Astrocyte of the hippocampus (primary cell): ENCODE data around the gene PAX2.

Experiments used
- DNase-seq: peaks from one replicate; pipeline ENCODE4 v3.0.0; 2011; ENCODE audit warnings: low read depth, low spot score

Gene PAX2

DNA sequence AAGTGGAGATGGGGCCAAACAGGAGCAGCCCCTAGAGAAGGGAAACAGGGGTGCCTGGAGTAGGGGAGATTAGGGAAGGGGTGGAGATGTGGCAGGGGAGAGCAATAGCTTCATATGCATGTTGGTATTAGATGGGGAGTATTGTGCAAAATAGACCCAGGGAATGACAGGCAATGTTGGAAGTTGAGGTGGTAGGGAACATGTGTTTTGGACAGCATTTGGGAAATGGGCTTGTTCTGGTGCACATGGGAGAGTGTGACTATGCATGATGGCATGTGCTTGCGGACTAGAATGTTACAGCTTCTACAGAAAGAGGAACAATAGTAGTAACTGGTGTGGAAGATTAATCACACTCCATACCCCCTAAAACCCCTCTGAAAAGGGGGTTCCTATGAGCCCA, 10.4 kb downstream of the PAX2 start:
- no peak for DNase-seq

DNA sequence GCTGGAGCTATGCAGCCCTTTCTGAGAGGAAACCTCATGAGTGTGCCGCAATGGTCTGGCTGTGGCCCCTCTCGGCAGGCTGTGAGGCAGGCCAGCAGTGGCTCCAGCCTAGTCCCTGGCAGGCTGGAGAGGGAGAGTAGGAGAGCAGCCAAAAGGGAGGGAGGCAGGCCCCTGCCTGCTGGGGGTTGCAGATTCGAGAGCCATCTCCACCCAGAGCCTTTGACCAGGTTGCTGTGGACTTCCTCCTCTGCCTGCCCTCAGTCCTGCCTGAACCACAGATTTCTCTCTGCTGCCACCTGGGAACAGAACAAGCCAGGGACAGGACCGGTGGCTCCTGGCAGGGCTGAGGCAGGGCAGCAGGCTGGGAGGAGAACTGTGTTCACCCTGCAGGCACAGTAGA, 13.9 kb downstream of the PAX2 start:
- no peak for DNase-seq

DNA sequence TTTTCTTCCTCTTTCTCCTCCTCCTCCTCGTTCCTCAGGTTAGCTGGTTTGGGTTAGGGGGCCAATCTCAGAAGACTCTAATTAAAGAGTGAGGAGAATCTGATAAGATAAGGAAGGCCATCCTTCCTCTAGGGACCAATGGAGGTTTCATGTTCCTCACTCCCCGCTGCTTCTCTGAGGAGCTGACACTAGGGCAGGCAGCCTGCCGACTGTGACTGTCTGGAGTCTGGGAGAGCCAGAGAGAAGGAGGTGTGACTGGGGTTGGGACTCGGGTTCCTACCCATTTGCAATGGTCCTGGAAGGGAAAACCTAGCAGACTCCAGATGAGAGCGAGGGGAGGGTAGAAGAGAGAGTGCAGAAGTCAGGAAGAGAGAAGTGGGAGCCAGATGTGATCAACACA, 15.3 kb downstream of the PAX2 start:
- DNase-seq = no peak

DNA sequence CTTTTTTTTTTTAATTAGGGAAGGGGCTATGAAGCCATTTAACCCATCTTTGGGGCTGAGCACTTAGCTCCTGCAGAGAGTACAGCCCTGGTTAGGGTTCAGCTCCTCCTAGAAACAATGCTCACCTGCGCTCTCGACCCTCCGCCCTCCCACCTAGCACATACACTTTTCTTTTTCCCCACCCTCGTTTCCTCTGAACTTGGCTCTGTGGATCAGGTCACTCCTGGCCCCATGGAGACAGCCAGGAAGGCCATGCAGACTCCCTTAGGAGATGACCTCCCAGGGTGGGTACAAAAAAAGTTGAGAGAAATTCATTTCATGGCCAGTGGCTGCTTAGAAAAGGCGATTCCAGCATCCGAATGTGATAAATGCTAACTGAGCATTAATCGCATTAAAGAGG, 15.8 kb downstream of the PAX2 start:
- DNase-seq = no peak

DNA sequence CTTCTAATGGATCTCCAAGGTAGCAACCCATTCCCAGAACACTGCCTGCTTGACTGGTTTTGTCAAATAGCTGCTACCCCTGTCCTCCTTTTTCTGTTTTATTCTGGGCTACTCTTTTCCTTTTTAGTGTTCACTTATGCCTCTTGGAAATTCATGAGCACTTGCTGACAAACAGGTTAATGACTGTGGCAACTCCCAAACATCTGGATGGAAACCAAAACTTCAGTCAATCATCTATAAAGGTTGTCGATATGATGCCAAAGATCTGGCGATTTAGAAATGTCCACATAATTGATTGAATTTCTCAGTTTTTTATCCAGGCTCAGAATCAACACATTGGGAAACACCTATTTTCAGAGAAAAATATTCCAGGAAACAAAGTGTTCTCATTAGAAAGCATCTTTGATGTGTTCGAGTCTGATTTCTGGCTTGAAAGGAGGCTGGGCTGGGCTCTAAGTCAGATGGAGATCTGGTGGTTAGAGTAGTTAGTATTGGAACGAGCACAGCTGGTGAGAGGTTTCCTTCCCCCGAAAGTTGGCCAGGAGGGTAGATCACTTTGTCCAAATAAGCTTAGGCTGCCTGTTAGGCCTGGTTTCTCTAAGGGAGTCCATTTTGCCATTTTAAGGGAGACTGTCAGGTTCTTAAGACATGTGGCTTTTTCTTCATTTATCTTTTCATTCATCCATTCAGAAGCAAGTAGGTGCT, 17.8 kb downstream of the PAX2 start:
- no peak for DNase-seq

DNA sequence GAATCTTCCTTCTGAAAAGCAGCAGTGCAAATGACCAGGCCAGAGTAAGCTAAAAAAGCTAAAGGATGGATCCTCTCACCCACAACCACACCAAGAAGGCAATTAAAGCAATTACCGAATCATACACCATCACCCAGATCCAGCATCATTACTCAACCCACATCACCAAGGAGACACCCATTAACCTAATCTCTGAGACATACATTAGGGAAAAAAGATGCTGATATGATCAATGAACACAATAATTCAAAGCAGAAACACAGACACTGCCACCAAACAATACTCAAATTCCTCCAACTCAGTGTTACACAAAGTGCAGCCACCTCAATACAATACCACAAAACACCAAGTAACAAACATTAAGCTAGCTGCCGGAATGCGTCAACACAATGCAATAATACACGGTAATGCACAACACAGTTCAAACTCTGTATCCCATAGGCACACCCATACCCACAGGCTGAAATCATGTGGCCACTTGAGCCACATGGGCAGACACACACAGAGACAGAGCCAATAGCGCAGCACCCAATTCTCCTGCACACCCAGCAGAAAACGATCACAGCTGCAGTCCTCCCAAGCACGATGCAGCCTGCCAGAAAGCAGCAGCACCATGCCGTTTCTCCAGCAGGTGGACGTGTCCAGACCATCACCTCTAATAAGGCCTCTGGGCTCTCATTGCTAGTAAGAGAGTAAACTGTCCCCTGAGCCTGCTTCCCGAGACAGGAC, 21.5 kb downstream of the PAX2 start:
- DNase-seq = no peak

DNA sequence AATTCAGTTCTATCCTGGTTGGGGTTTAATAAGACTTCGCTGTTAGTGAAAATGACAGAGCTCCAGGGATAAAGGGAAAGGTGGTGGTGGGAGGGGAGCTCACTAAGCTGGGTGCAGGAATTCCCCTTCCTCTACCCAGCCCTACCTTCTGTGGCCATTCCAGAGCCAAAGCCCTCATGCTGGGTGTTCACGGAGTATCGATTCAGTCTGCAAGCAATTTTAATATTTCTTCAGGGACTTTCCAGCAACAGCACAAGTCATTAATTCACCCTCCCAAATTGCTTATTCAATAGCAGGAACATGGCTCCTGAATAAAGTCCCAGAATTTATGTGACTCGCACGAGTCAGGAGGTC, 22.0 kb downstream of the PAX2 start:
- DNase-seq = no peak

DNA sequence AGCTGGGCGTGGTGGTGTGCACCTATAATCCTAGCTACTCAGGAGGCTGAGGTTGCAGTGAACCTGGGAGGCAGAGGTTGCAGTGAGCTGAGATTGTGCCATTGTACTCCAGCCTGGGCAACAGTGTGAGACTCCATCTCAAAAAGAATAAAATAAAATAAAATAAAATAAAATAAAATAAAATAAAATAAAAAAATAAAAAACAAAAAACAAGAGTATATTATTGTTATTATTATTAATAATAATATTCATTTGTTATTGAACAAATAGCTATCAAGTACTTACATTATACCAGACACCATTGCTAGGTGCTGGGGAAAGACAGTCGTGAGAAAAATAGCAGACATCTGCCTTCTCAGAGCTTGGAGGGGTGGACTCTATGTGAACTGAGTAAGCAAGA, 24.1 kb downstream of the PAX2 start:
- DNase-seq = no peak

DNA sequence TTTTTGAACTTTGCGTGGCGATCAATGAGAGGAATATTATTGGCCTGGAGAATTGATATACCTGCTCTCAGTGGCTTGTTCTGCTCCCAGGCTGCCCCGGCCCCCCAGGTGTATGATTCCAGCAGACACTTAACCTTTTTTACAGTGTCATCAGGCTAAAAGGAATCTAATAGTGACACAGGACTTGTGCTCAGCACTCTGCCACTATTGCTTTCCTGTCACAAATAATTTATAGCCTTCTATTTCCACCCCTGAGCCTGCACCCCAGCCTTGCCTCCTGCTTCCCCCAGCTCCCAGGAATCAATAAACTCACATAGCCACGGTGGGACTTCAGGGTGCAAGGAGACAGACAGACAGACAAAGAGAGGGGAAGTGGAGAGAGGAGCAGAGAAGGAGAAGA, 28.3 kb downstream of the PAX2 start:
- DNase-seq = no peak

DNA sequence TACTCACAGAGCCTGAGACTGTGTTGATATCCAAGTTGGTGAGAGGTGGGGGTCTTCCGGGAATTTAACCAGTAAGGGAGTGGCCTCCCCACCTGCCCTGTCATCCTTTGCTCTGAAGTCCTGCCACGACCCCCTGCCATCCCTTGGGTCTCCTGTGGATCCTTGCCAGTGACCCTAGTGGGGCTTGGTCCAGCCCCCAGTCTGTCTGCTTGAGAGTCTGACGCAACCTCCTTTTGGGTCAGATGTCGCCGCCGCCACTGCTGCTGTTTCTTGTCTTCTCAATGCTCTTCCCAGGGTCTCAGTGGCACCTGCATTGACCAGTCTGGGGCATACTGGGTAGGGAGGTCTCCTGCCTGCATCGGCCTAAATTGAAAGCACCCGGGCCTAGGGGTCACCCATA, 28.8 kb downstream of the PAX2 start:
- no peak for DNase-seq

DNA sequence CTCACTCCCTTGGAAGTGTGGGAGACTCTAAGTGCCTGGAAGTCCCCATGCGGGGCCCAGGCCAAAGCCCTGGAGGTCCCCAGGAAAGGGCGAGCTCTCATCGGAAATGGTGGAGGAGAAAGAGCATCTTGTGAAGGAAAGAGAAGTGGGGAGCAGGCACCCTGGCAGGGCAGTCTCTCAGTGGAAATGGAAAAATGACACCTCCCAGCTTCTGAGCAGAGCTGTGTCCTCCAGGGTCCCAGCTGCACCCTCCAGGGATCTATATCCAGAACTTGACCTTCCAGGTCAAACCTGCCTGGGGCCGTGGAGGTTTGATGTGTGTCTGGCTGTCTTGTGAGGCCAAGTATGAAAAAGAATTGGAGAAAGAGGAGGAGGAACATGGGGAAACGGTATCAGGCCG, 29.5 kb downstream of the PAX2 start:
- DNase-seq = no peak

DNA sequence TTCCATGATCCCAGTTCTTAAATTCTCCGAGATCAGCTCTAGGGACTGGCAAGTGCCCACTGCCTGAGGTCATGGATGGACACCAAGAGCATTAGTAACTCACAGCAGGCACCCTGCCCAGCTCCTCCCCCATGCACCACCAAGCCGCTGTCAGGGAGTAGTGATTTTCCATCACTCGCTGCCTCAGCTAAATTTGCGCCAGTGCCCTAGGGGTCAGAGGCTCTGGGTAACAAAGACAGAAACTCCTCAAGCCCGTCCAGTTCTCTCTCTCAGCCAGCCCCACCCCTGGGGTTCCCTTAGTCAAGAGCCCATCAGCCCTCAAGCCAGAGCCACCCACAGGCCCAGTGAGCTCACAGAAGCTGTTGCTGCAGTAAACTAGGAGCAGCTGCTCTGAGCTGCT, 30.0 kb downstream of the PAX2 start:
- no peak for DNase-seq

DNA sequence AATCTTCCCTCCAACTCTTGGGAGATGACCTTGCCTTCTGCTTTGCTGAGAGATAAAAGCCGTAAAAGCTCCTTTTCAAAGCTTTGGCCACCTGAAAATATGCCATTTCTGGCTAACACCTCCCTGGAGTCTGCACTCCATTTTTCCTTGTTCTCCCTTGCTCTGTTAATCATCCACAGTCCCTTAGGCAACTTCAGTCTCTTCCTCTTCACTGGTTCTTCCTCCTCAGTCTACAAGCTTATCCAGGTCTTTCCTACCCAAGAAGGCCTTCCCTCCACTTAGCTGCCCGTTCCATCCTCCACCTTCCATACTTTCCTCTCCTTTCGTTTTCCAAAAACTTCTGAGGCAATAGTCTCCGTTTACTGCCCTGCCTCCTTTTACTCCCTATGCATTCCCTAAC, 30.5 kb downstream of the PAX2 start:
- DNase-seq = no peak

DNA sequence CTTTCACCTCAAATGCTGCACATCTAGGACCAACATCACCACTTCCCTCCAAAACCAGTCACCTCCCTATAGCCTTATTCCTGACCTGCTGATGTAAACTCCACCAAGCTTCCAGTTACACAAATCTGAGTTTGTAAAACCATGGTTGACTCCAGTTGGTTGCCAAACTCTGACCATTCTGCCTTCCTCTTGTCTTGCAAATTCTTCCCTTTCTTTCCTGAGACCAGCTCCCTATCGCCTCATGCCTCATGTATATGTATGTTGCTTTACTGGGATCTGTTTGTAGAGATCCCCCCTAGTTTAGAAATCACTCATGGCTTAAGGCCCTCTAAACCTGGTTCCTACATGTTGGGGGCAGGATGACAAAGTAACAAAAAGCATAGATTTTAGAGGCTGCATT, 31.3 kb downstream of the PAX2 start:
- DNase-seq = no peak

DNA sequence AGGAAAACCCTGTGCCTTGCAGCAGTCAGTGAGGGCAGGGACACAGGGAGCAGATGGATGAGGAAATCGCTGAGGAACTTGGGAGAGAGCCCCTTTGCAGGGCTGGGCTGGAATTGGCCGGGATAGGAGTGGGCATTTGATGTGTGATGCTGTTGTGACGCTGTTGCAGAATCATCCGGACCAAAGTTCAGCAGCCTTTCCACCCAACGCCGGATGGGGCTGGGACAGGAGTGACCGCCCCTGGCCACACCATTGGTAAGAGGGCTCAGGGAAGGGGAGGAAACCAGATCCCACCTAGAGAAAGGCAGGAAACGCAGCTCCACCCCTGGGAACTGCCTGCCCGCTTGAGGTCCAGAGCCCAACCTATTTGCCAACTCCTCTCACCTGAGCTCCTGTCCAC, 33.9 kb downstream of the PAX2 start:
- DNase-seq = no peak

DNA sequence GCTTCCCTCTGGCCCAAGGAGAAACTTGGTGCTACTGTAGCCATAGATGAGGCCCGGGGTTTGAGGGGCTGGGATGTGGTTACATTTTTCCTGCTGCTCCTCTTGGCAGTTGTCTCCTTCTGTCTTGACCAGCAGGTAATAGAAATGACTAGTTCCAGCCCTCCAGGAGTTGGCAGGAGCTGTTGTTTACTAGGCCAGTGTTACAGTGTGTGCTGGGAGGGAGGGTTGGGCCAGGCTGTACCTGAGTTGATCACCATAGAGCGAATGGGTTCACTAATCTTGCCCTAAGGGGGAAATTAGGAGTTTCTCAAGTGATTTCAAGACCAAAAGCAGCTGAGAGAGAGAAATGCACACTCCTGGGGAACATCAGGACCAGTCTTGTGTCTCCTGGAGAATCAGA, 34.9 kb downstream of the PAX2 start:
- DNase-seq = no peak

DNA sequence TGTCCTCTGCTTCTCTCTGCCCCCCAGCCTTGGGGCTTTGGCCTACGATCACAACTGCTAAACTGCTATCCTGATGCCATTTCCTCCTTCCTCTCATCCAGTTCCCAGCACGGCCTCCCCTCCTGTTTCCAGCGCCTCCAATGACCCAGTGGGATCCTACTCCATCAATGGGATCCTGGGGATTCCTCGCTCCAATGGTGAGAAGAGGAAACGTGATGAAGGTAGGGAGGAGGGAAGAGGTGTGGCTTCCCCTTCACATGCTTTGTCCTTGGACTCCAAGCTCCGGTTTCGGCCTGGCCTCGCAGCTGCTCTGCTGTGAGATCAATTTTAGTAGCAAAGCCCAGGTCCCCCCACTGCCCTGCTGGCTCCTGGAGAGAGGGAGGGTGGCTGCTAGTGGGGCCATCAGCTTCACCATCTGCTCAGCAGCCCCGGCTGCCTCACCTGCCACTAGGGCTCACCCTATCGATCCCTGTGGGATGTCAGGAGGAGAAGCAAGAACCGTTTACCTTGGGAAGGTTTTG, 35.8 kb downstream of the PAX2 start:
- DNase-seq = no peak

DNA sequence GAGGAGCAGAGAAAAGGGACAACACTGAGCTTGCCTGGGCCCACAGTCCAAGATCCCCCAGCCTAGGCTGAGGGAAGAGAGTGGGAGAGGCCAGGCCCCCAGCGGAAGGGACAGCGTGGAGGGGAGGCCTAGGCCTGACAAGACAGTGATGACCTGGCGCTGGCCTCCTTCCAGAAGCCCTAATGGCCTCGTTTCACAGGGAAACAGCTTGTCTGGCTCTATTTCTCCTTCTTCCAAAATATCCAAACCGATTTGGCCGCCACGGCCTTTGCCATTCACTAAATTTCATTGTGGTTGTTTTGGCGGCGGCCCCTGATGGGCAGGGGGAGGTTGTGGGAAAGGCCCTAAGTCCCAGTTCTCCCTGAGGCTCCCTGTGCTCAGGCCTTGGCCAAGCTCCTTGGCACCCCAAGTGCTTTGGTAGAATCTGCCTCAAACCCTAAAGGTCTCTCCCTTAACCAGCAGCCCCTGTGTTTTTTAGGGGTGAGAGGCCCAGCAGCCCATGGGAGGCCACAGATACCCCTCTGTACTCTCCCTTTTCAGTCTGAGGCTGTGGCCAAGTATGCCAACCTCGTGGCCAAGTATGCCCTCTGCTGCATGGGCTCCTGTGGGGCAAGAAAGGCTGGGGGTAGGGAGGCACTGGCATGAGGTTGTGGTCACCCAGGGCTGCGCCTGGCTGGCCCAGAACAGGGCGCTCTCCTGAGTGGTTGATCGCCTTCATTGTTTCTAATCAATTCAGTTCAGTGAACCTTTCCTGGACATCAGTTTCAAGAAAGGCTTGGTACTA, 37.3 kb downstream of the PAX2 start:
- DNase-seq = no peak

DNA sequence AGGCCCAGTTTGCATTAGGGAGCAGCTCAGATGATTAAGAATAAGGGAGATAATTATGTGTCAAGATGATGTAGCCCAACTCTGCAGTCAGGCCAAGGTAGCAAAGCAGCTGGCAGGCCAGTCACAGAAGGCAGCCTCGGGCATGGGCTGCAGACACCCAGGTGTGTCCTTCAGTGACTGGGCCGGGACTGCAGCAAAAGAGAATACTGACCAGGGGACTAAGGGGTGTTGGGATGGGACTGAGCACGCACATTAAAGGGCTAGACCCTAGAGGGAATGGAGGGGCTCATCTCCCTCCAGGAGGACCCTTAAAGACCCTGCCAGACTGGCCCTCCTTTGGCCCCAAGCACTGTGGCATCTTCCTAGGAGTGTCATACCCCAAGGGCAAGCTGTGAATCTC, 38.7 kb downstream of the PAX2 start:
- no peak for DNase-seq

DNA sequence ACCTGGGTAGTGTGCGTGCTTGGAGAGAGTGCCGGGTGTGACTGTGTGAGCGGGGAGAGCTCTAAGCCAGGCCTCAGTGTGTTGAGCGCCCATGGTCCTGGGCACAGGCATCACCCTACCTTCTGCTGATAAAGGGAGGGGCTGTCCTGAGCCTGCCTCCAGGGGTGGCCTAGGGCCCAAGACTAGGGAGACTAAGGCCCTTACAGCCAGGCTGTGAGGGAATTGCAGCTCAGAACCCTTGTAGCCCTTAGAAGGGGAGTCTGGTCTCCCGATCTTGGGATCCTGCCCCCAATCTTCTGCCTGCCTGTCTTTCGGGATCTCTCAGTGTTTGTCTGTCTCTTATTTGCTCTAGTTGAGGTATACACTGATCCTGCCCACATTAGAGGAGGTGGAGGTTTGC, 41.2 kb downstream of the PAX2 start:
- DNase-seq = no peak

DNA sequence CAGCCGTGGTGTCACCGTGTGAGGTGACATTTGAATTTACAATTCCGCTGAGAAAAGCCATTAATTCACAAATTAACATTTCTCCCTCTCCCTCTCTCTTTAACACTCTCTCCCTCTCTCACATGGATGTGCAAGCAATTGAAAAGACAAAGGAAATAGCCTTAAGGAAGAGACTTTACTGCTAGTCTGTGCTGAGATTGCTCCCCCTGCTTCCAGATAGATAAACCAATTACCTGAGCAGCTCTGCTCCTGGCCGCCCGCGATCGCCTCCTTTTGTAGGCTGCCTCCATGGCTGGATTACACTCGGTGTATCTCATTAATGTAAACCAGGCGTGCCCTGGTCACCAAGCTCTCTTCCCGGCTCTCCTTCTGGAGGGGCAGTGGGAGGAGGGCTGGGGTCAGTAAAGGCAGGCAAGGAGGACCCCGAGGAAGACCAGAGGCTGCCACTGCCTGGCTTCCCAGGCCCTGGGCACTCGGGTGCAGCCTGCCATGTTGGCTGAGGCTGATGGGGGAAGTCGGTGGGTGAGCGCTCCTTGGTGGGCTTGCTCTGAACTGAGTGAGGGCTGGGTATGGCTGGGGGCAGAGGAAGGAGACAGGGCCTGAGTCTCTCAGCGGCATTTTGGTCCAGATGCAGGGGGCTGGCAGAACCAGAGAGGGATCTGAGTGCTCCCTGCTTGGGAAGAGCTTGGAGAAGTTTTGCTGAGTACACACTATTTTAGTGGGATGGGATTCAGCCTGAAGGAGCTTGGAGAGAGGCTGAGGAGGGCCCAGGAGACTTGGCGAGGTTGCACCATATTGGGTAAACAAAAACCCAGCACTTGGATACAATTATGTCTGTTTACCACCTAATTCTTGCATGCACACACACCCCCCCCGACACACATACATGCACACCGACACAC, 42.9 kb downstream of the PAX2 start:
- DNase-seq = no peak

DNA sequence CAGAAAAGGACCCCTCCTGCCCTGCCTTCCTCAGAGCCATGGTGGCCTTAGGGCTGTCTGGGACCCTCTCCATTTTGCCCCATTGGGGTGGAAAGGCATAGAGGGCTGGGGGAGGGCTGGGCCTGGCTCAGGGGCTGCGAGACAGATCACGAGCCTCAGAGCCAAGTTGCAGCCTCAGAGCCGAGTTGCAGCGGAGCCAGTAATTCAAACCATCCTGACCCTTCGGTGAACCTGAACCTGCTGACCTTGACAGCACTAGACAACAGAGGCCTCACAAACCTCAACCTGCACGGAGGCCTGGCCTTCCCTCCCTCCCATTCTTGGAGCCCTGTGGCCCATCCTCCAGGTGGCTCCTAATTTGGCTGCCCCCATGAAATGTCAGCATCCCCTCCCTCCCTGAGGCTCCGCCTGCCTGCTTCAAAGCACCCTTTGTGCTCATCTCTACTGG, 45.4 kb downstream of the PAX2 start:
- DNase-seq = no peak
